GM19397 (cell line): ENCODE measurements around the gene SPEF1.
"Not testable (repeated sequence)": the region's sequence is repeated elsewhere in the genome, so short reads cannot be mapped to it uniquely, and the experiment has no call there.

ENCODE experiments used
- ATAC-seq: cut with Tn5 transposase; IDR thresholded peaks from one replicate; pipeline ENCODE4 v1.9.1; 2021; ENCODE audit warnings: mild to moderate bottlenecking, moderate library complexity; ENCODE audit not compliant: unreplicated experiment

The SPEF1 gene

DNA sequence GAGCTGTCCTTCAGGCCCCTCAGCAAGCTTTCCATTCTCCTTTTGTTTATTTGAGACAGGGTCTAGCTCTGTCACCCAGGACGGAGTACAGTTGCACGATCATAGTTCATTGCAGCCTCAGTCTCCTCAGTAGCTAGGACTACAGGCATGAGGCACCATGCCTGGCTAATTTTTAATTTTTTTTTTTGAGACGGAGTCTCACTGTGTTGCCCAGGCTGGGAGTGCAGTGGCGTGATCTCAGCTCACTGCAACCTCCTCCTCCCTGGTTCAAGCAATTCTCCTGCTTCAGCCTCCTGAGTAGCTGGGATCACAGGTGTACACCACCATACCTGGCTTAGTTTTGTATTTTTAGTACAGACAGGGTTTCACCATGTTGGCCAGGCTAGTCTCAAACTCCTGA, 8.0 kb upstream of the SPEF1 start:
- not testable (repeated sequence) for ATAC-seq

DNA sequence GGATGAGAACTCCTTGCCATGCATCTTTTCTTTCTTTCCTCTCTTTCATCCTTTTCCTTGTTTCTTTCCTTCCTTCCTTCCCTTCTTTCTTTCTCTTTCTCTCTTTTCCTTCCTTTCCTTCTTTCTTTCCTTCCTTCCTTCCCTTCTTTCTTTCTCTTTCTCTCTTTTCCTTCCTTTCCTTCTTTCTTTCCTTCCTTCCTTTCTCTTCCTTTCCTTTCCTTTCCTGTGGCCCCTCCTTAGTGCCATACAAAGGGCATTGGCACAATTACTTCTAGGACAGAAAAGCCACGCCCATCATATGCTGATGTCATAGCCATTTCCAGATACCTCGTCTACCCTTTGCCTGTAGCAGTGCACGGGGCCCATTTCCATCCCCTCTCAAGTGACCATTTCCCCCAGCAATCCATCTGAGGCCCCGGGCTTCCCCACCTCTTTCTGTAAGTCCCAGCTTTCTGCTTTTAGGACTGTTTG, 7.5 kb upstream of the SPEF1 start:
- ATAC-seq, result no peak

DNA sequence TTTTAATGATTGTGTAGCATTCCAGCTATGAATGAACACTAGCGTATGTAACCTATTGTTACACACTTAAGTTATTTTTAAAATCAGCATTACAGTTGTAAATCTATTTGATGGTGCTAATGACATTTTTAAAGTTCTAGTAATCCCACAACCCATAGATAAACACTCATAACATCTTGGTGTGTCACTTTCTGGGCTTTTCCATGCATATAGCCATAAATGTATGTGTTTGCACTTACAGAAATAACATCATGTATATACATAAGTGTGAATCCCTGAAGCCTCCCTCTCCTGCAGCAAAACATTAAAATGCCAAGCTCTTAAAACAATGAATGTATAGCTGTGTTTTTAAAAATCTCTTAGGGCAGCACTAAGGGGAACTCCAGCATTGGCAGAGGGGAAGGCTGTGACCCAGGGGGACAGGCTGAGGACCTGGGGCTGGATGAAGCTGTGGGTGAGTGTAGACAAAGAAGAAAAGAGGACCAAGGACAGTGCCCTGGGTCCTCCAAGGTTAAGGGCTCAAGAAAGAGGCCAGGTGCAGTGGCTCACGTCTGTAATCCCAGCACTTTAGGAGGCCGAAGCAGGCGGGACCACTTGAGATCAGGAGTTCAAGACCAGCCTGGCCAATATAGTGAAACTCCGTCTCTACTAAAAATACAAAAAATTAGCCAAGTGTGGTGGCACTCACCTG, 6.2 kb upstream of the SPEF1 start:
- ATAC-seq, result no peak

DNA sequence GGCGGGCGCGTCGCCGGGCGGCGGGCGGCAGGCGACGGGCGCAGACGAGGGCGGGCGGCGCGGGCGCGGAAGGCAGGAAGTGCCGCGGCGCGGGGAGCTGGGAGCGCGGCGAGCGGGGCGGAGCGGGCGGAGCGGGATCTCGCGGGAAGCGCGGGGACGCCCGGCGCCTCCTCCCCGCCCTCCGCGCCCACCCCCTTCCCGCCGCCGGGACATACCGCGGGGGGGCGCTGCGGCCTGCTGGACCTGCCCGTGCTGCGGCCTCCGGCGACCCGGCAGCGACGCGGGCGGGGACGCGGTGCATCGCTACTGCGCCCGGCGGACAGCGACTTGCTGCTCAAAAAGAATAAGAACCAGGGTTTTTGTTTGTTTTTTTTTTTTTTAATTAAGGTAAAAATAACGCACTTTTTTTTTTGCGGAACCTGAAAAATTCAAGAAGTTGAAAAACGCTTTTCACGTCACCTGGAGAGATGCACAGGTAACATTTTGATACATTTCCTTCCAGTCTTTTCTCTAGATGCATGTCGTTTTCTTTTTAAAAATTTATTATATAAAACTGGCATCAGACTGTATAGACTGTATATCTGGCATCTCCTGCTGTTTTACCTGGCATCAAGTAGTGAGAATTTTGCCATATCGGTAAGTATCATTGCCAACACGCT, 5.5 kb upstream of the SPEF1 start, which contains the start of gene CENPB:
Gene CENPB (minus strand): TSS at position 76 of the 659 bp plus-strand sequence. CDS start 257 bp downstream, outside the sequence.
- peak; percentile 81 for ATAC-seq

DNA sequence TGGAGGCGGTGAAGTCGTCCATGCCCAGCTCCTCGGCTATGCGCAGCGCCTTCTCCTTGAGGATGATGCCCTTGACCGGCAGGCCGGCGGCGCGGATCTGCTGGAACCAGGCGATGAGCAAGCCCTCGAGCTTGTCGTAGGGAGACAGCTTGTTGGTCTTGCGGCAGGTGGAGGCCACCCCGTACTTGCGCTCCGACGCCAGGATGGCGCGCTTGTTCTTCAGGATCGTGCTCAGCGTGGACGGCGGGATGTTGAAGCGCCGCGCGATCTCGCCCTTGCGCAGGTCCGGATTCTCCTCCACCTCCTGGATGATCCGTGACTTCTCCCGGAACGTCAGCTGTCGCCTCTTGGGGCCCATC, 4.9 kb upstream of the SPEF1 start:
- ATAC-seq, result no peak

DNA sequence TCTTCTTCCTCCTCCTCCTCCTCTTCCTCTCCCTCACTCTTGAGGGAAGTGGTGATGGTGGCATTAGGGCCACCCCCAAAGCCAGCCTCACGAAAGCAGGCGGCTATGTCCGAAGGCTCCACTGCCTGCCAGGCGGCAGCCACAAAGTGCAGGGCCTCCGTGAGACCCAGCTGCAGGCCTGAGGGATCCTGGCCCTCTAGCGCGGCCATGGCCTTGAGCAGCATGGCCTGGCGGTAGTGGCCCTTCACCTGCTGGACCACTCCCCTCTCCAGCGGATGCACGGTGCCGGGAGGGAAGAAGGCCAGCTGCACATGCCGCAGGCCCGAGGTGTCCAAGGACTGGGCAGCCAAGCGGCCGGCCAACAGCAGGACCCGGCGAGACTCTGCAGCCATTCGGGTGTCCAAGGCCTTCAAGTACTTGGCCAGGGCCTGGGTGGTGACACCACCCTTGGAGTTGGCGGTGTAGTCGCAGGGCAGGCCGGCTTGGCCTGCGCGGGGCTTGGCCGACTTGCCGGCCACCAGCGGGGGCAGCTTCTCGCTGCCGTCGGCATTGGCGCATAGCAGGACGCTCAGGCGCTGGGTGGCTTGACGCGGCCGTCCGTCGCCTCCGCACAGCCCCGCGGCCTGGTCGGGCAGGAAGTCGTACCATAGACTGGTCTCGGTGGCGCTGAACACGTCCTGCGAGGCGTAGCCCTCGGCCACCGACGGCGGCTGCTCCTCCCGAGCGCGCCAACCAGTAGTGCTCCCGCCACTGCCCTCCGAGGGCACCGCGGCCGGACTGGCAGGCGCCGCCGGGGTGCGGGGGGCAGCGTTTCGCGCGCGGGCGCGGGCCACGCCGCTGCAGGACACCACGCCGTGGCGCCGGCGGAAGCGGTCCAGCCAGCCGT, 4.2 kb upstream of the SPEF1 start:
- ATAC-seq, result no peak

DNA sequence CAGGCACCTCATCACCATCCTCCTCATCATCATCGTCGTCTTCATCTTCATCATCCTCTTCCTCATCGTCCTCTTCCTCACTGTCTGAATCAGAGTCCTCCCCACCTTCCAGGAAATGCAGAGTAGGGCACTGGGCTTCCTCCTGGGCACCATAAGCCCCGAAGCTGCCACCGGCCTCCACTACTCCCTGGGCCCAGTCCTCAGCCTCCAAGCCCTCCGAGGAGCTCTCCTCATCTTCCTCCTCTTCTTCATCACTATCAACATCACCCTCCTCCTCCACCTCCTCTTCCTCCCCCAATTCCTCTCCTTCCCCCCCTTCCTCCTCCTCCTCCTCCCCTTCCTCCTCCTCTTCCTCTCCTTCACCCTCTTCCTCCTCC, 3.6 kb upstream of the SPEF1 start:
- no peak for ATAC-seq

DNA sequence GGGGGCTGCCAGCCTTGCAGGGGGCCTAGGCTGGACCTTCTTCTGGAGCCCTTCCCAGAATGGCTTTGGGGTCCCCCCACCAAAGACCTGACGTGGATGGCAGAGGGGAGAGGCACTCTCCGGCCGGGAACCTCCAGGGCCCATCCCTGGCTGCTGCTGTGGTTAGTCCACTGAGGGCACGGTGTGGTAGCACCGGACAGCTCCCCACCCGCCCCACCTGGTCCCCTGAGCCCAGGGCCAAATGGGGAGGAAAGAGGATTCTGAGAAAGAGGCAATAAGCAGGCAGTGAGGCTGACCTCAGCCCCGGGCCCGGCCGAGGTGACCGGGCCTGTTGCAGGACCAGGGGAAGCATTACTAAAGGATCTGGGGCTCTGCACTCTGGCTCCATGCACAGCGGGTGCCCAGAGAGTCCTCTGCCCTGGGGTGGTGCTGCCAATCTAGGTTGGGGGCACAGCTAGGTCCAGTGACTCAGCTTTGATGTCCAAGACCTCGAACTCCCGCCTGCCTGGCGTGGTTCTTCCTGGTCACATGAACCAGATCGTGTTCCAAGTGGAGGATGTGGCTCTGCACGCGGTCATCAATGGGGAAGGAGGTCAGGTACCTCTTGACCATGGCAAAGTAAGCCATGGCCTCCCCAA, 3.1 kb upstream of the SPEF1 start:
- no peak for ATAC-seq

DNA sequence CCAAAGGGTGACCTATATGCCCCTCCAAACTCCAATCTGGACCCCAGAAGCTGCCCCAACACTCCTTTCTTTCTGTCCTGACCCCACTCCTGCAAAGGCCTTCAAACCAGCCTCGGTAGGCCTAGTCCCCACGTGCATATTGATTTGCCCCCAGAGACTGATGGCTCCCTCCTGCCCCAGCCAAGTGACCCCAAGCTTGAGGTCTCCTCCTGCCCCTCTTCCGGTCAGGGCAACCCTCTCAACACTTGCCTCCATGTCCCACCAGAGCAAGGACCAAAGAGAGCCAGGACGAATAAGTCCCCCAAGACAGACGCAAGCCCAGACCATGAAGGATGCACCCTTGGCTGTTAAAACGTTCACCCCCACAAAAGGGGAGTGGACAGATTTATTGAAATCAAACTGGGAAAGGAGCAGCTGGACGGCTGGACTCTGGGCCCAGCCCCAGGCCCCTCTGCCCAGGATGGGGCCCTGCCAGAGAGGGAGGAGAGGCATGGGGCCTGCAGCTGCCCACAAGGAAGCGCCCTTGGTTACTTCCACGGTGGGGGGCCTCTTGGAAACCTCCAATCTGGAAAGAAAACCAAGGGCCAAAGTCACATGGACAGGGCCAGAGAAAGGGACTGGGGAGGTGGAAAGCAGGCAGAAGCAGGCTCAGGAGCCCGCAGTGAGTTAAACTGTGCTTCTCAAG, 2.4 kb upstream of the SPEF1 start:
- ATAC-seq, result no peak

DNA sequence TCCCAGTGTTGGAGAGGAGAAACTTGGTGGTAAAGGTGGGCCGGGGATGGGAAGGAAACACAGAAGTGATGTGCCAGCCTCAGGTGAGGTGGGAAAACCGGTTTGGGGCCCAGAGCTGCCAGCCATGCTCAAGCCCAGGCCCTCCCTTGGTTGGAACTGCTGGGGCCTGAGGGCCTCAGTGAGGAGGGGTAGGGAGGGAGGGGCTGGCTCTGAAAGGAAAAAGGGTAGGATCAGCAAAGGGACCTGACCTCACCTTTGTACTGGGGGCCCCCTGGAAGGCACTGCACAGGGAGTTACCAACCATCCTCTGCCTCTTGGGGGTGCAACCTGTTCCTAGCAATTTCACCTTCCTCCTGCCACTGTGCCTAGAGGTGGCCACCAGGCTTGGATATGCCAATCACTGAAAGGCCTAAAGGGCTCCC, 1.8 kb upstream of the SPEF1 start:
- ATAC-seq, result no peak

DNA sequence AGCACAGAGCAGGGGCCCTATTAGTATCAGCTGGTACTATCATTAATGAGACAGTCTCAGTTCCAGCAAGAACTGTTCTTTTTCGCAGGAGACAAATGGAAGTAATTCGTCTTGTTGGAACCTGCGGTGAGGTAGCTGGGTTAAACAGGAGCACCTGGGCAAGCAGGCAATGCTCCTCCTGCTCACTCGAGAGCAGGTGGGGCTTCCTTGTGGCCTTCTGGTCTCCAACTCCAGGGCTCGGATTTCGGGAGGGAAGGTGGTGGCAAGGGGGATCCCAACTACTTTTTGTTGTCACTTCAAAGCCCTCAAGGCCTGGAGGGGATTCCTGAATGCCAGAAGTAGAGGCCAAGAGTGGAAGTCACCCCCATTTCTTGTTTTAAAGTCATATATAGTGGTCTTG, 1.3 kb upstream of the SPEF1 start:
- ATAC-seq, result no peak

DNA sequence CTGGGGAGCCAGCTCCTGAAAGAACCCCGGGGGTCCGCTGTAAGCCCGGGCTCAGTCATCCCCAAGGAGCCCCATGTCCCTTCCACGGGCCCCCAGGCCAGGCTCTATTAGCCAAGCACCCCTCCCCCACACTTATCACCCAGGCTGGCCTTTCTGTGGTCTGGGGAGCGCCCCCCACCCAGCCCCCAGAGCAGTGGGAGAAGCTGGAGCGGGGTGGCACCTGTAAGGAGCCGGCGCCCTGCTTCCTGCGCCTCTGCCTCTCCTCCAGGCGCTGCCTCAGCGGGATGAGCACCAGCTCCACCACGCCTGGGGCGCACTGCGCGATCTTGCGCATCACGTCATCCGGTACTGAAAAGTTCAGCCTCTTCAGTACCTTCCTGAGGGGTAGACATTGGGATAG, 2.3 kb downstream of the SPEF1 start:
- no peak for ATAC-seq

DNA sequence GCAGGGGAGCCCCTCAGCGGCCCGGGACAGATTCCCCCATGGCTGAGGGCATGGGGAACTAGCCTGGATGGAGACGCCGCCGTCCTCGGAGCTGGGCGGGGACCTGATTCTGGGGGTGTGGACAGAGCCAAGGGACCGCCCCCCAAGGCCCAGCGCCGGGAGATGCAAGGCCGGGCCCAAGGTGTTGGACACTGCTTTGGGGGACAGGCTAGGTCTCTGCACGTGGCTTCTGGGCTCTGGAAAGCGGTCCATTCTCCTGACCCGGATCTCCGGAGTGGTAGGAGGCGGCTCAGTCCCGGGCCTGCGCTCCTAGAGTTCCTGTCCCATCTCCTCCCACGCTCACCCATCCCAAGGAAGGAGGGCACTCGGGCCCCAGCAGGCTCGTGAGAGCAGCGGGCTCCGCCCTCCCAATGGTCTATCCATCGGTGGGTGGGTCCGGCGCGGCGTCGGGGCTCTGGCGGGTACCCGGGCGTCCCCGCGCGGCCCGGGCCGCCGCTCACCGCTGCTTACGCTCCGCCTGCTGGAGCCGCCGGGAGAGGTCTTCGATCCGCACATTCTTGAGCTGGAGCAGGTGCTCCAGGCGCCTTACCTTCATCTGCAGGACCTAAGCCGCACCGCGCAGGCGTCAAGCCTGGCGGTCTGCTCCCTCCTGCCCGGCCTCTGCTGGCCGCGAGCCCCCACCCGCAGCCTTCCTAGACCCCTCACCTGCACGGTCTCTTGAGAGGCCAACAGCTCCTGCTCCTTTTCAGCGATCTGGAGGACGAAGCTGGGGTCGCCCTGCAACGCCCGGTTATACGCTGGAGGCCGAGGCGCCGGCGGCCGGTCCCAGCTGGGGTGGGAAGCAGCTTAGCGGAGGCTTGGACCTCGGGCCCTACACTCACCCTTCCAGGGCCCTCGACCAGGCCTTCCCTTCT, 3.3 kb downstream of the SPEF1 start:
- ATAC-seq, result no peak

DNA sequence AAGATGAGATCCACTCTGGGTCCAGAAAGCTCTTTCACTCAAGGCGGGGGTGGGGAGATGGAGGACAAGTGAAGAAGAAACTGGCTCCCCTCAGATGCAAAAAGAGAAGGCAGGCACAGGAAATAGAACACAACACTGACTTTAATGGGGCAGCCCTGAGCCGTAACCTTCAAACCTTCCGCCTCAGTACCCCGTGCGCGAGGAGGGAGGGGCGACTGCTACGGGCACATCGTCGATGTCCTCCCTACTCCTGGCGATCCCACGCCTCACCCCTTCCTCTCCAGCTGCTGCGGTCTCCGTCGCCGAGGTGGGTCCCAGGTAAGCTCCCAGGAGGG, 3.9 kb downstream of the SPEF1 start:
- no peak for ATAC-seq

DNA sequence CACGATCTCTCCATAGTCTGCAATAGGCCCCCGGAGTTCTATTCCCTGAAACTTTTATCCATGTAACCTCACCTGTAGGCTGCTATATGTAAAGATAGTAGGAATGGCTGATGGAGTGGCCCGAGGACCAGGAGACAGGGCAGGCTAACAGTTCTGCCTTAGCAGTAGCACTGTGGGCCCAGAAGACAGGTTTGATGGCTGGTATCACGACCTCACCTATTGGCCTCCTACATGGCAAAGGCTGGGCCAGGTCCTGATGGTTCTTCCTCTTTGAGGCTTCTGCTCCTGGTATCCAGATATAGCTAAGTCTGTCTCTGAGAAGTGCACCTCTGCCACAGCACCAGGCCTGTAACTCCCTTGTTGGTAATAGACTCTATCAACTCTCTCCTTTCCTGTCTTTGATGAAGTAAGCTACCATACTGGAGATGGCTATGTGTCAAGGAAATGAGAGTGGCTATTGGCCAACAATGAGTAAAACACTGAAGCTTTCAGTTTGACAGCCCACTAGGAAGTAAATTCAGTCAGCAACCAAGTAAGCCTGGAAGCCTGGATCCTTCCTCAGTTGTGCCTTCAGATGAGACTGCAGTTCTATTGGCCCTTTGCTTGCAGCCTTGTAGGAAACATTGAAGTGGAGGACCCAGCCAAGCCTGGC, 5.7 kb downstream of the SPEF1 start:
- ATAC-seq, result no peak

DNA sequence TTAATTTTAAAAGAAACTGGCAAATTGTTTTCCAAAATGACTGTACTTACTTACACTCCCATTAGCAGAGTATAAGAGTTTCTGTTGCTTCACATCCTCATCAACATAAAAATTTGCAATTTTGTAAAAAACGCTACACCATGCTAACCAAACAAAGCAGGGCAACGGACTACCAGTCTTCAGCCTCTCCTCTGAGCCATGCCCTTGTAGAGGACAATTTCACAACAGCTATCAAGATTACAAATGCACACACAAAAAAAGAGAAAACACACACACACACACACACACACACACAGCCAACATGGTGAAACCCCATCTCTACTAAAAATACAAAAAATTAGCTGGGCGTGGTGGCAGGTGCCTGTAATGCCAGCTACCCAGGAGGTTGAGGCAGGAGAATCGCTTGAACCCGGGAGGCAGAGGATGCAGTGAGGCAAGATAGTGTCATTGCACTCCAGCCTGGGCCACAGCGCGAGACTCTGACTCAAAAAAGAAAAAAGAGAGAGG, 9.6 kb downstream of the SPEF1 start:
- ATAC-seq, result no peak

DNA sequence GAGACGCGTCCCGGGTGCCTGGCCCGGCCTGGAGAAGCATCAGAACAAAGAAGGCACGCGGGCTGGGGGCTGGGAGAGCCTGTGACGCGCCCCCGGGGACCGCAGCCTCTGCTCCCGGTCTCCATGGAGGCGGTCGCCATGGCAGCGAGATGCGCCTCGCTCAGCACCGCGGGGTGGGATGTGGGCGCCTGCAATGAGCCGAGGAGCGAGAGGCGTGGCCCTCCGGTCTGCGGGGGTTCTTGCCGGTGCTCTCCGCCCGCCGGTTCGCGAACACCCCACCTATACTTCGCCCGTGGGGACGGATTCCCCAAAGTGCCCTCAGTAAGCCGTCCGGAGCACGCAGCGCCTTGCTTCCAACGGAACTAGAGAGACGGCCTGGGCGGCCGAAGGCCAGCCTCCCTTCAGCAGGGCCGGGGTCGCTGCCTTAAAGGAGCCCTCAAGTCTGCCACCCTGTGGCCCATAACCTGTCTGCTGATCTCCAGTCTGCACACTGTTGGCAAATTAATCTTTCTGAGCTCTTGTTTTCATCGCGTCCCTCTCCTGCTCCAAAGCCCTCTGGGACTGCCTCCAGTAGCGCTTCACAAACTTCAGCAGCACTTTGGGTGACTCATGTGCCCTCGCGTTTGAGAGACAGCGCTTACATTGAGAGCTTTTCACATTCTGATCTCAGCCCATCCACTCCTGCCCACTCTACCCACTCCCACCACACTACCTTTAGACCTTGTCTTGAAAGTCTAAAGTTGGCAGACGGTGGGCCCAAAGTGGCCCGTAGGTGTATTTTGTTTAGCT, 12.7 kb downstream of the SPEF1 start:
- ATAC-seq, result peak; percentile 30
